Activated naive CD4-positive, alpha-beta T cell treated with anti-CD3 and anti-CD28 coated beads, Interleukin-2, amount 50 U/mL, for 24 hours (primary cell): ENCODE results near the gene CYP27A1.
"Not testable (repeated sequence)": the region's sequence is repeated elsewhere in the genome, so short reads cannot be mapped to it uniquely, and the experiment has no call there.

Experiments used
- H3K27ac Mint-ChIP-seq: one replicate; pipeline ENCODE4 v1.8.0; 2021; ENCODE audit warnings: mild to moderate bottlenecking, mixed read lengths
- H3K27me3 Mint-ChIP-seq: one replicate; pipeline ENCODE4 v1.8.0; 2021; ENCODE audit warnings: mixed read lengths
- H3K36me3 Mint-ChIP-seq: one replicate; pipeline ENCODE4 v1.8.0; 2021; ENCODE audit warnings: mixed read lengths
- H3K4me1 Mint-ChIP-seq: one replicate; pipeline ENCODE4 v1.8.0; 2021; ENCODE audit warnings: mixed read lengths
- H3K4me3 Mint-ChIP-seq: one replicate; pipeline ENCODE4 v1.8.0; 2021; ENCODE audit warnings: mild to moderate bottlenecking, mixed read lengths
- H3K9me3 Mint-ChIP-seq: one replicate; pipeline ENCODE4 v1.8.0; 2021; ENCODE audit warnings: mixed read lengths

CYP27A1 gene

GRCh38 chr2:218755198-218755566, 26.8 kb upstream of the CYP27A1 start:
- peaks cover 29% of the 10 kb centered on the region for H3K36me3 Mint-ChIP-seq
- no peak overlapping the region for H3K4me3 Mint-ChIP-seq
- H3K27me3 Mint-ChIP-seq = no peaks in the 10 kb centered on the region
- no peaks in the 10 kb centered on the region for H3K4me1 Mint-ChIP-seq
- no peak overlapping the region for H3K27ac Mint-ChIP-seq
- no peaks in the 10 kb centered on the region for H3K9me3 Mint-ChIP-seq

DNA sequence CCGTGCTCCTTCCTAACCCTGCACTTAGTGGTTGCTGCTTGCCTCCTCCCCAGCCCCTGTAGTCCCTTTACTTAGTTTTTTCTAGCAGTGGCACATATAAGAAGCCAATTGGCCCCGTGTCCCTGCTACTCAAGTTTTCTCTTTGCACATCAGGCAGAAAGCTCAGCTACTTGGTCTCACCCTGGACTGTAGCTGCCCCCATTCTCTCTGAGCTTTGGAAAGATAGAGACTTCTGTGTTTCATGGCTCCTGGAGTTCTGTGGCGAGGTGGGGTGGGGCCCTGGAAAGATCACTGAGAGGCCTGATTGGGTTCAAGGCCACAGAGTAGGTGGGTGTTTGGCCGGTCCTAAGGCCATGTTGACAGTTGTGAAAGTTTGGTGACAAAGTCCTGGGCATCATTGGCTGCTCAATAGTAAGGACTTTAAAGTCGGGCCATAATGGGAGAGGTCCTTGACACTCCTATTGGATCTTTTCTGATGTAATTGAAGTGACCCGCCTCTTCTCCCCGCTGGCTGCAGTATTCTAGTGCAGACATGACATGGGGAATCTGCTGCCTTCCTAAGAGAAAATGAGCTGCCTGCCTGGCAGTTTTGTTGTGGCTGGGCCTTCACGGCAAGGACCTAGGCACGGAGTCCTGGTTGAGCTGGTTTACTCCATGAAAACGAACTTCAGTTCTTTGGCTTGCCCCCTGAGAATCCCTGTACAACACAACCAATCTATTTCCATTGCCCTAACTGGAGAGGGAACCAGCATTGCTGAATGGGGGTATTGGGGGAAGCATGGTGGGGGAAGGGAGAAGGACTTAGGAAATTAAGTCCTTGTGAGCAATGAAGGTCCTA, 26.2 kb upstream of the CYP27A1 start:
- peaks cover 25% of the 10 kb centered on the region for H3K36me3 Mint-ChIP-seq
- no peaks in the 10 kb centered on the region for H3K27me3 Mint-ChIP-seq
- no peak overlapping the region for H3K27ac Mint-ChIP-seq
- no peaks in the 10 kb centered on the region for H3K9me3 Mint-ChIP-seq
- no peaks in the 10 kb centered on the region for H3K4me1 Mint-ChIP-seq
- no peak overlapping the region for H3K4me3 Mint-ChIP-seq

- Mint-ChIP-seq H3K36me3 (peaks cover 23% of the 10 kb centered on the region), H3K27ac (no peak overlapping the region), H3K27me3 (no peaks in the 10 kb centered on the region), H3K4me1 (no peaks in the 10 kb centered on the region), H3K4me3 (no peak overlapping the region), H3K9me3 (no peaks in the 10 kb centered on the region)
Measured at GRCh38 chr2:218756599-218757377, 25.2 kb upstream of the CYP27A1 start.

- Mint-ChIP-seq H3K36me3 (no peaks in the 10 kb centered on the region), H3K27me3 (no peaks in the 10 kb centered on the region), H3K27ac (no peak overlapping the region), H3K4me3 (no peak overlapping the region), H3K9me3 (no peaks in the 10 kb centered on the region), H3K4me1 (no peaks in the 10 kb centered on the region)
Measured at GRCh38 chr2:218761795-218762194, 20.2 kb upstream of the CYP27A1 start.

DNA sequence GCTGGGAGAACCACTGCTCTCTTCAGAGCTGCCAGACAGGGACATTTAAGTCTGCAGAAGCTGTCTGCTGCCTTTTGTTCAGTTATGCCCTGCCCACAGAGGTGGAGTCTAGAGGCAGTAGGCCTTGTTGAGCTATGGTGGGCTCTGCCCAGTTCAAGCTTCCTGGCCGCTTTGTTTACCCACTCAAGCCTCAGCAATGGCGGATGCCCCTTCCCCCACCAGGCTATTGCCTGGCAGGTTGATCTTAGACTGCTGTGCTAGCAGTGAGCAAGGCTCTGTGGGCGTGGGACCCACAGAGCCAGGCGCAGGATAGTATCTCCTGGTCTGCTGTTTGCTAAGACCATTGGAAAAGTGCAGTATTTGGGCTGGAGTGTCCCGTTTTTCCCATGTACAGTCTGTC, 9.2 kb upstream of the CYP27A1 start:
- peaks cover 28% of the 10 kb centered on the region for H3K36me3 Mint-ChIP-seq
- H3K4me3 Mint-ChIP-seq, H3K9me3 Mint-ChIP-seq, H3K27me3 Mint-ChIP-seq, H3K27ac Mint-ChIP-seq, H3K4me1 Mint-ChIP-seq: not testable (repeated sequence)

- peaks cover 2% of the 10 kb centered on the region for H3K27me3 Mint-ChIP-seq
- H3K4me3 Mint-ChIP-seq = no peak overlapping the region
- peaks cover 34% of the 10 kb centered on the region for H3K36me3 Mint-ChIP-seq
- H3K27ac Mint-ChIP-seq = no peak overlapping the region
- H3K9me3 Mint-ChIP-seq = peaks cover 7% of the 10 kb centered on the region
- no peaks in the 10 kb centered on the region for H3K4me1 Mint-ChIP-seq
Measured at GRCh38 chr2:218773881-218774280, 8.1 kb upstream of the CYP27A1 start.

DNA sequence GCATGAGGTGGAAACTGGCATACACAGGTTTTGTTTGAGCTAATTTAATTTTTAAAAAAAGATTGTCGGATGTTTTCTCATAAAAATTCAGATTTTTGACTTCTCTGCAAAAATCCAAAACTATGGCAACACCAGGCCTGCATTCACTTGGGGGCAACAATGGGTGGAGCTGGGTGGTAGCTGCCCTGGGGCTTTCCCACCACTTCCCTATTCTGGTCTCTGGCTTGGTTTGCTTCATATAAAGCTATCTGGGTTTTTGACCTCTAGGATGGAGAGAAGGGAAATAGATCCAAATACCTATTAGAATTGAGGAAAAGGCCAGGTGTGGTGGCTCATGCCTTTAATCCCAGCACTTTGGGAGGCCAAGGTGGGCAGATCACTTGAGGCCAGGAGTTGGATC, 5.5 kb upstream of the CYP27A1 start:
- peaks cover 10% of the 10 kb centered on the region for H3K9me3 Mint-ChIP-seq
- peaks cover 40% of the 10 kb centered on the region for H3K36me3 Mint-ChIP-seq
- peaks cover 5% of the 10 kb centered on the region for H3K4me1 Mint-ChIP-seq
- no peak overlapping the region for H3K27ac Mint-ChIP-seq
- H3K4me3 Mint-ChIP-seq = no peak overlapping the region
- peaks cover 23% of the 10 kb centered on the region for H3K27me3 Mint-ChIP-seq

DNA sequence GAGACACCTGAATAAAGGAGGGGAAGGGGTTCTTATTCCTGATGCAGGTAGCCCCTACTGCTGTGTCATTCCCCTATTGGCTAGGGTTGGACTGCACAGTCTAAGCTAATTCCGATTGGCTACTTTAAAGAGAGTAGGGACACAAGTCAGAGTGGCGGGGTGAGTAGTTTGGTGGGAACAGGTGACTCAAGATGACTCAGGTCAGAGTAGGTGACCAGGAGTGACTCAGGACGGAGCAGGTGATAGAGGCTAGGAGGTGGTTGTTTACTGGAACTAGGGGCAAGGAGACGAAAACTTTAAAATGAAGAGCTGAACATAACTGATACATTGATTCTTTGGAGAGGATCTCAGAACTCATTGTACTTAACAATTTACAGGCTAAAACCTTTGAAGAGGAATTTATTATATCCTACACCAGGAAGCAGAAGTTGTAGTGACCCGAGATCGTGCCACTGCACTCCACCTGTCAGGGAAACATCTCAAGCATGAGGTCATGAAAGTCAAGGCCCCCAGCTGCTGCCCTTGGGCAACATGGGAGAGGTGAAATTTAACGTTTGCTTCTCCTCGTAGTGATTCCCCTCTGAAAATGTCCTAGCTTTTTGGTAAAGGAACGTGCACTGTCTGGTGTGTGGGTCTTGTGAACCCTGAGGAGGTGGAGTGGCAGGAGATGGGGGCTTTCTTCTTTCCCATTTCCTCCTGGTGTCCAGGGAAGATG, 4.5 kb upstream of the CYP27A1 start:
- Mint-ChIP-seq H3K36me3 (peaks cover 33% of the 10 kb centered on the region), H3K27ac (no peak overlapping the region), H3K27me3 (peaks cover 25% of the 10 kb centered on the region), H3K4me1 (peaks cover 6% of the 10 kb centered on the region), H3K4me3 (no peak overlapping the region), H3K9me3 (peaks cover 10% of the 10 kb centered on the region)

DNA sequence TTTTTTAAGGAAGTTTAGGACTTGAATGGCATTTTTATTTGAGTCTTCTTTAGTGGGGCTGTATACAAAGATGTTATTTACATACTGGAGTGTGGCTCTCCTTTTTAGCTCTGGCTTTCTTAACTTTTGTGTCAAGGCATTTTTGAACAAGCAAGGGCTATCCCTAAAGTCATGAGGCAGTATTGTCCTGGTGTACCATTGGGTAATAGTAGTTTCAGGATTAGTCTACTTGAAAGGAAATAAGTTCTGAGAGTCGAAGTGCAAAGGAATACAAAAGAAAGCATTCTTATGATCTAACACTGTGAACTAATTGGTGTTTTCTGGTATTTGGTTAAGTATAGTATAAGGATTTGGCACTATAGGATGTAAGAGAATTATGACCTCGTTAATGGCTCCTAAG, 1.9 kb upstream of the CYP27A1 start:
- peaks cover 6% of the 10 kb centered on the region for H3K4me1 Mint-ChIP-seq
- H3K4me3 Mint-ChIP-seq = no peak overlapping the region
- H3K36me3 Mint-ChIP-seq = peaks cover 25% of the 10 kb centered on the region
- H3K27ac Mint-ChIP-seq = no peak overlapping the region
- peaks cover 39% of the 10 kb centered on the region for H3K27me3 Mint-ChIP-seq
- peaks cover 10% of the 10 kb centered on the region for H3K9me3 Mint-ChIP-seq

DNA sequence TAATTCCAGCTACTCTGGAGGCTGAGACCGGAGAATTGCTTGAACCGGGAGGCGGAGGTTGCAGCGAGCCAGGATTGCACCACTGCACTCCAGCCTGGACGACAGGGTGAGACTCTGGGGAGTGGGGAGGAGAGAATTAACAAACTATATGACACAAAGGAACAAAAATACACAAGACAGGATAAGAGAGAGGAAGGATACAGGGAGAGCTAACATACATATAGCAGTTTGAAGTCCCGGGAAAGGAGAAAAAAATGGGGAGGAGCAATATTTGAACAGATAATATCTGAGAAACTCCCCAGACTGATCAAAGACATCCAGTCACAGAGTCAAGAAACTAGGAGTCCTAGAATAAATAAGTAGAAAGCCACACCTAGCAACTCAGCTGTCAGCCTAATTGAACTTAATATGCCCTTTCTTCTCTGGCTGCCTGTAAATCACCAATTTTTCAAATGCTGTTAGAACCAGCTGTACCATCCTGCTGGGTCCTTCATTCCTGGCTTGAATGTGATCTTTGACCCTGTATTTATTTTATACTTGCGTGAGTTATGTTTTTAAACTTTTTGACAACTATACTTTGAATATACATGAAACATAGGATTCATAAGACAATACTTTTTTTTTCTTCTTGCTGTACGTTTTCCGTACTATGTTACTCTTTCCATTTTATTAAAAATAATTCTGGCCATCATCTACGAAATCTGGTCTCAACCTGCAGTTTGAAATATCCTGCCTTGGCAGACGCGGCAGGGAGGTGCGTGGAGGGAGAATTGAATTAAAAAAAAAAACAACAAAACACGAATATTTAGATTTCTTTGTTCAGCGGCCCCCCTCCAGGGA, 876 bp upstream of the CYP27A1 start:
- peaks cover 6% of the 10 kb centered on the region for H3K4me1 Mint-ChIP-seq
- H3K36me3 Mint-ChIP-seq = peaks cover 23% of the 10 kb centered on the region
- peaks cover 47% of the 10 kb centered on the region for H3K27me3 Mint-ChIP-seq
- peak overlapping the region; percentile 38 for H3K4me3 Mint-ChIP-seq
- no peak overlapping the region for H3K27ac Mint-ChIP-seq
- H3K9me3 Mint-ChIP-seq = peaks cover 7% of the 10 kb centered on the region

- peaks cover 6% of the 10 kb centered on the region for H3K4me1 Mint-ChIP-seq
- no peak overlapping the region for H3K27ac Mint-ChIP-seq
- peaks cover 48% of the 10 kb centered on the region for H3K27me3 Mint-ChIP-seq
- no peak overlapping the region for H3K4me3 Mint-ChIP-seq
- H3K9me3 Mint-ChIP-seq = peaks cover 5% of the 10 kb centered on the region
- H3K36me3 Mint-ChIP-seq = peaks cover 15% of the 10 kb centered on the region
Measured at GRCh38 chr2:218782528-218782844, 539 bp downstream of the CYP27A1 start.

DNA sequence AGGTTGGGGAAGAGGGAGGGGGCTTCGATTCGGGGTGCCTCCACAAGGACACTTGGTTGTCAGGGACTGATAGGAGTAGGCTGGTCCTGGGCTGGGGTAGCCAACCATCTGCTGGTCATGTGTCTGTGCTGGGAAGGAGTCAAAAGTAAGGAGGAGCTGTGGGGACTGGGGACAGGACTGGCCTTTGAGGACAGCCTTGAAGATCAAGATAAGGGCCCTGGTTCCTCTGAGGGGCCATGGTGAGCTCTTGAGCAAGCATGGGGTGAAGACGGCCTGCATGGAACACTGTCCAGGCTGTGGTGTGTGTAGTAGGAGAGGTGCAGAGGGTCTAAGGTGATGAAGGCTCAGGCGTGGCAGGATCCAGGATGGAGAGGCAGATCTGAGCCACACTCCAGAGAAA, 1.7 kb downstream of the CYP27A1 start:
- peaks cover 5% of the 10 kb centered on the region for H3K9me3 Mint-ChIP-seq
- H3K27ac Mint-ChIP-seq = no peak overlapping the region
- peaks cover 19% of the 10 kb centered on the region for H3K36me3 Mint-ChIP-seq
- H3K4me1 Mint-ChIP-seq = peaks cover 6% of the 10 kb centered on the region
- no peak overlapping the region for H3K4me3 Mint-ChIP-seq
- H3K27me3 Mint-ChIP-seq = peaks cover 51% of the 10 kb centered on the region

GRCh38 chr2:218785103-218785502, 3.2 kb downstream of the CYP27A1 start:
- peaks cover 9% of the 10 kb centered on the region for H3K36me3 Mint-ChIP-seq
- H3K27me3 Mint-ChIP-seq = peaks cover 43% of the 10 kb centered on the region
- no peak overlapping the region for H3K27ac Mint-ChIP-seq

GRCh38 chr2:218786133-218786532, 4.2 kb downstream of the CYP27A1 start:
- no peak overlapping the region for H3K4me3 Mint-ChIP-seq
- H3K9me3 Mint-ChIP-seq = no peaks in the 10 kb centered on the region
- H3K27me3 Mint-ChIP-seq = peaks cover 38% of the 10 kb centered on the region

More at GRCh38 chr2:218785103-218785502, 3.2 kb downstream of the CYP27A1 start:
- Mint-ChIP-seq H3K9me3 (no peaks in the 10 kb centered on the region), H3K4me1 (peaks cover 6% of the 10 kb centered on the region), H3K4me3 (no peak overlapping the region)

DNA sequence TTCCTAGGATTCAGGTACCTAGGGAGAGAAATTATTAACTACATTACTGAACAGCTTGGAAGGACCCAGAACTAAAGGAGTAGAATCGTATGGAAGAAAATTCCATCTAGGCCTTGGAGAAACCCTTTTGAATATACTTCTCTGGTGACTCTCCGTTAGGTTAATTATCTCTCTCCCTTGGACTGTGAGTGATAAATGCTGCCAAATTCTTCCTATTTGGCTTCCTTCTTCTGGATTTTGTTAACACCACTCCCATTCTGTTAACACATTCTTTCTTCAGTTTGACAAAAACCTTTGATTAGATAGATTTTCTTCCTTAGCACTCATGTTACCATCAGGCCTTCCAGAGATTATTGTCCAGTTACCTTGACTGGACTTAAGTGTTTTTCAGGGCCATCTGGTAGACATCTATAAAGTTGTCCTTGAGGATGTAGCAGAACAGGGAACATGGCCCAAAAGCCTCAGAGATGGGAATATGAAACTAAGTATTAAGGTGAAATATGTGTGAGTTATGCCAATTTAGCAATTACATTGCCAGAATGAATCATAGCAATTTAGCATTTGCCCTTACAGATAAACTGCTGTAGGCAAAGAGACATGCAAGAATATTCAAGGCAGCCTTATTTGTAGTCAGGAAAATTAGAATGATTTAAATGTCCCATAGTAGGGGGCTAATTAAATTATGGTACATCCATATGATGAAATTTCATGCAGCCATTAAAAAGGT, 6.7 kb downstream of the CYP27A1 start:
- H3K4me3 Mint-ChIP-seq = no peak overlapping the region
- H3K27me3 Mint-ChIP-seq = peaks cover 26% of the 10 kb centered on the region
- H3K27ac Mint-ChIP-seq = no peak overlapping the region
- H3K9me3 Mint-ChIP-seq = no peaks in the 10 kb centered on the region
- H3K36me3 Mint-ChIP-seq = peaks cover 7% of the 10 kb centered on the region
- H3K4me1 Mint-ChIP-seq = no peaks in the 10 kb centered on the region

More at GRCh38 chr2:218786133-218786532, 4.2 kb downstream of the CYP27A1 start:
- H3K36me3 Mint-ChIP-seq = peaks cover 7% of the 10 kb centered on the region
- H3K27ac Mint-ChIP-seq = no peak overlapping the region
- H3K4me1 Mint-ChIP-seq = peaks cover 4% of the 10 kb centered on the region
